Body of pancreas (tissue), 4 donors: ENCODE results near the gene HS3ST5.

ENCODE experiments used
- CTCF ChIP-seq, 7 experiments: fragments of 450-650 bp in 4 of 7; fragments of 200-600 bp in 3 of 7; sonication (generic) in 3 of 7; IDR thresholded peaks; one replicate each; pipeline ENCODE4 v1.5.1; 2016 to 2019; ENCODE audit warnings: antibody characterized with exemption in 7 of 7
- POLR2A ChIP-seq, 3 donors: fragments of 450-650 bp; IDR thresholded peaks; one replicate each; pipeline ENCODE4 v1.6.1; 2016; ENCODE audit warnings: antibody characterized with exemption in 3 of 3, mild to moderate bottlenecking in 2 of 3

- TF ChIP-seq CTCF (IDR thresholded peaks at IDR 0.05) (no peak), POLR2A (IDR thresholded peaks at IDR 0.05) (no peak)
Observed at GRCh38 chr6:114367315-114367961, 24.6 kb upstream of the HS3ST5 start.
